Choroid plexus epithelial cell (primary cell): ENCODE measurements around the gene DDX53.

ENCODE experiments used
- DNase-seq: peaks from one replicate; pipeline ENCODE4 v3.0.0-alpha.2; 2010; ENCODE audit warnings: low read depth
- H3K4me3 ChIP-seq: 2 replicates; pipeline ENCODE4 v1.5.1; 2011; ENCODE audit warnings: low read depth, mild to moderate bottlenecking, control low read depth, low read length, moderate library complexity
- CTCF ChIP-seq: conservative IDR thresholded peaks from 2 replicates; pipeline ENCODE4 v1.5.1; 2011; ENCODE audit warnings: low read depth, mild to moderate bottlenecking, control low read depth, inconsistent platforms, low read length, moderate library complexity

Gene DDX53

GRCh38 chrX:23046443-23046842 lies 46.7 kb downstream of the DDX53 start:
- no peak overlapping the region for H3K4me3 ChIP-seq
- peak; percentile 2 for DNase-seq
- TF ChIP-seq CTCF, result no peak

GRCh38 chrX:23048806-23049573 lies 49.2 kb downstream of the DDX53 start:
- H3K4me3 ChIP-seq, result no peak overlapping the region
- TF ChIP-seq CTCF, result no peak
- DNase-seq, result no peak

DNA sequence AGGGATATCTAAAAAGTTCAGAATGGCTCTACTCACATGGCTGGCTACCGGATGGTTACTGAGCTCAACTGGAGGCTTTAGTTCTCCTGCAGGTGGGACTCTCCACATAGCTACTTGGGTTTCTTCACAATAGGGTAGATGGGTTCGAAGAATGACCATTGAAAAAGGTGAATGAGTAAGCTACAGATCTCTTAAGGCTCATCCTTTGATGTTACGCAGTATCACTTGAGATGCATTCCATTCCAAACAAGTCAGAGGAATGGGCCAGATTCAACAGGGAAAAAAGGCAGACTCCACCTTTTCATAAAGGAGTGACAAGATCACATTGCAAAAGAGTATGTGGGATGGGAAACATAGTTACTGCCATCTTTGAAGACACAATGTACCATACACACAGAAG lies 52.6 kb downstream of the DDX53 start:
- no peak for TF ChIP-seq CTCF
- no peak for DNase-seq

More for the DNA sequence above, 52.6 kb downstream of the DDX53 start:
- H3K4me3 ChIP-seq, result no peak overlapping the region
